Thymus (tissue), 11 donors: Measurements from ENCODE around the gene MAD1L1. TPM values are rescaled to one million over a fixed set of nuclear protein-coding genes. Genes with fewer than 3 reads are reported as not detected.
A peak's percentile ranks its signal among the peaks of the same experiment; 100 is the strongest.

Experiments used
- DNase-seq, 9 donors: peaks; one replicate each; pipeline ENCODE4 v3.0.0-alpha.2; 2013; ENCODE audit warnings: low spot score in 9 of 9, low read depth in 6 of 9, missing footprints in 1 of 9
- H3K27ac ChIP-seq, 2 donors: one replicate each; pipeline ENCODE4 v1.5.1; 2013; ENCODE audit warnings: control low read depth in 1 of 2, low read depth in 1 of 2, low read length in 1 of 2, mild to moderate bottlenecking in 1 of 2, moderate library complexity in 1 of 2
- H3K27me3 ChIP-seq, 2 donors: one replicate each; pipeline ENCODE4 v1.5.1; 2013; ENCODE audit warnings: low read length in 1 of 2; ENCODE audit not compliant: control insufficient read depth in 2 of 2, insufficient read depth in 1 of 2
- H3K36me3 ChIP-seq, 2 donors: one replicate each; pipeline ENCODE4 v1.5.1; 2013; ENCODE audit warnings: low read length in 1 of 2, mild to moderate bottlenecking in 1 of 2, moderate library complexity in 1 of 2; ENCODE audit not compliant: control insufficient read depth in 2 of 2, insufficient read depth in 2 of 2
- H3K4me1 ChIP-seq, 2 donors: one replicate each; pipeline ENCODE4 v1.5.1; 2013; ENCODE audit warnings: low read length in 2 of 2; ENCODE audit not compliant: control insufficient read depth in 2 of 2, insufficient read depth in 2 of 2
- H3K4me3 ChIP-seq, 2 donors: one replicate each; pipeline ENCODE4 v1.5.1; 2013; ENCODE audit warnings: low read length in 2 of 2, control low read depth in 1 of 2, mild to moderate bottlenecking in 1 of 2
- H3K9me3 ChIP-seq, 2 donors: one replicate each; pipeline ENCODE4 v1.5.1; 2013; ENCODE audit warnings: low read length in 1 of 2, mild to moderate bottlenecking in 1 of 2; ENCODE audit not compliant: control insufficient read depth in 2 of 2, insufficient read depth in 1 of 2
- WGBS: extraction: QIAGEN DNeasy Blood & Tissue Kit; methylation state at CpG from one replicate; pipeline ENCODE4 v1.1.7; 2013; 5-methylcytosine and 5-hydroxymethylcytosine counted together
- polyA plus RNA-seq: library from polyadenylated mRNA; stranded (reverse); fragments of 200-250 nt; gene quantifications from one replicate; pipeline ENCODE4 v1.2.3, GENCODE V29; 2013
- total RNA-seq: library from RNA; stranded (reverse); fragments of 120-200 nt; gene quantifications from one replicate; pipeline ENCODE4 v1.2.4, GENCODE V29; 2013
- donor health status: healthy.

Gene MAD1L1
- total and polyA plus RNA-seq, 2 donors: 93.3 to 103 TPM

- DNase-seq: no peak
- H3K27me3 ChIP-seq: no peaks in the 10 kb centered on the region
- no peak overlapping the region for H3K4me3 ChIP-seq
- peaks cover 6 to 50% of the 10 kb centered on the region in 2 donors for H3K4me1 ChIP-seq
- 86% methylated on average over 9 of the region's 9 CpGs for WGBS
- H3K9me3 ChIP-seq: peaks cover 0 to 5% of the 10 kb centered on the region in 2 donors
- peaks cover 6 to 14% of the 10 kb centered on the region in 2 donors for H3K36me3 ChIP-seq
- no peak overlapping the region for H3K27ac ChIP-seq
Measured at GRCh38 chr7:1811850-1812508, 420.8 kb downstream of the MAD1L1 start.

- WGBS: 66% methylated on average over 25 of the region's 25 CpGs
- Histone ChIP-seq H3K4me1 (peaks cover 3 to 42% of the 10 kb centered on the region in 2 donors), H3K4me3 (no peak overlapping the region), H3K36me3 (peaks cover 6 to 14% of the 10 kb centered on the region in 2 donors), H3K27ac (no peak overlapping the region), H3K9me3 (peaks cover 0 to 5% of the 10 kb centered on the region in 2 donors), H3K27me3 (no peaks in the 10 kb centered on the region)
- no peak for DNase-seq
Measured at GRCh38 chr7:1810961-1811849, 421.5 kb downstream of the MAD1L1 start.

GRCh38 chr7:1810521-1810920, 422.2 kb downstream of the MAD1L1 start:
- H3K4me1 ChIP-seq: peaks cover 0 to 35% of the 10 kb centered on the region in 2 donors
- peaks cover 6 to 12% of the 10 kb centered on the region in 2 donors for H3K36me3 ChIP-seq
- no peaks in the 10 kb centered on the region for H3K27me3 ChIP-seq
- no peak for DNase-seq
- WGBS: 91% methylated on average over 16 of the region's 16 CpGs
- H3K4me3 ChIP-seq: no peak overlapping the region
- peak overlapping the region in 1 of 2 donors; percentile 57 for H3K27ac ChIP-seq
- H3K9me3 ChIP-seq: peaks cover 0 to 5% of the 10 kb centered on the region in 2 donors

GRCh38 chr7:1809601-1810258, 423.0 kb downstream of the MAD1L1 start:
- H3K9me3 ChIP-seq: peaks cover 0 to 5% of the 10 kb centered on the region in 2 donors
- H3K27me3 ChIP-seq: no peaks in the 10 kb centered on the region
- H3K27ac ChIP-seq: peak overlapping the region in 1 of 2 donors; percentile 17
- H3K4me3 ChIP-seq: no peak overlapping the region
- peaks cover 0 to 27% of the 10 kb centered on the region in 2 donors for H3K4me1 ChIP-seq
- WGBS: 94% methylated on average over 29 of the region's 29 CpGs
- DNase-seq: no peak
- H3K36me3 ChIP-seq: peaks cover 6 to 7% of the 10 kb centered on the region in 2 donors

GRCh38 chr7:1809070-1809469, 423.7 kb downstream of the MAD1L1 start:
- H3K4me3 ChIP-seq: no peak overlapping the region
- 96% methylated on average over 7 of the region's 7 CpGs for WGBS
- no peak overlapping the region for H3K27ac ChIP-seq
- no peak for DNase-seq
- H3K27me3 ChIP-seq: peaks cover 0 to 2% of the 10 kb centered on the region in 2 donors
- H3K36me3 ChIP-seq: peaks cover under 1 to 6% of the 10 kb centered on the region in 2 donors
- peaks cover 0 to 21% of the 10 kb centered on the region in 2 donors for H3K4me1 ChIP-seq
- peaks cover 0 to 5% of the 10 kb centered on the region in 2 donors for H3K9me3 ChIP-seq

GRCh38 chr7:1807821-1808600, 424.7 kb downstream of the MAD1L1 start:
- Histone ChIP-seq H3K9me3 (no peaks in the 10 kb centered on the region), H3K36me3 (no peaks in the 10 kb centered on the region), H3K27me3 (peaks cover 0 to 2% of the 10 kb centered on the region in 2 donors), H3K4me3 (no peak overlapping the region), H3K27ac (no peak overlapping the region), H3K4me1 (peaks cover 0 to 17% of the 10 kb centered on the region in 2 donors)
- WGBS: 98% methylated on average over 26 of the region's 26 CpGs
- DNase-seq: no peak

GRCh38 chr7:1806354-1806753, 426.4 kb downstream of the MAD1L1 start:
- Histone ChIP-seq H3K27ac (no peak overlapping the region), H3K4me1 (peaks cover 0 to 2% of the 10 kb centered on the region in 2 donors), H3K36me3 (no peaks in the 10 kb centered on the region), H3K27me3 (peaks cover 0 to 2% of the 10 kb centered on the region in 2 donors), H3K9me3 (no peaks in the 10 kb centered on the region), H3K4me3 (no peak overlapping the region)
- no peak for DNase-seq
- WGBS: 87% methylated on average over 14 of the region's 14 CpGs

GRCh38 chr7:1804310-1804709, 428.4 kb downstream of the MAD1L1 start:
- Histone ChIP-seq H3K27me3 (peaks cover 0 to 5% of the 10 kb centered on the region in 2 donors), H3K27ac (no peak overlapping the region), H3K9me3 (peaks cover 0 to 3% of the 10 kb centered on the region in 2 donors), H3K36me3 (no peaks in the 10 kb centered on the region), H3K4me1 (peaks cover 0 to 2% of the 10 kb centered on the region in 2 donors), H3K4me3 (no peak overlapping the region)
- no peak for DNase-seq
- 96% methylated on average over 21 of the region's 21 CpGs for WGBS
